ENCODE measurements around the gene SLC35E3.

The SLC35E3 gene

DNA sequence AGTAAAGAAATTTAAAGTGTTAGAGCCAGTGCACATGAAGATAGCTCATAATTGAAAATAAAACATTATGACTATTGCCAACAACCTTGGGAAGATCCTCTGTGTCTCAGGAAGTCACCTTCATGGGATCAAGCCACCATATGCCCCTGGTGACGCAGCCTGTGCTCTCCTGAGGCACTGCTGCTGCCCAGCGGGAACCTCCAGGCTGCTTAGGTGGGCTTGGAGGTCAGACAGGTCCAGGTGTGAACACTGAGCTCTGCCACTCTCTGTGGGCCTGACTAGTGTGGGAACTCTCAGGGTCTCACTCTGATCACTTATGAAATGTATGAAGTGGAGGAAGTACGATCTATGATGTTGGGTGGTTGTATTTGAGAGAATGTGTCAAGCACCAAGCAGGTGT lies 16.7 kb downstream of the SLC35E3 start:
- no peak overlapping the region for H3K4me3 ChIP-seq (ENCODE audit: low read depth, low read length)
- TF ChIP-seq CTCF (IDR thresholded peaks at IDR 0.05; ENCODE audit: low read depth, low read length, missing control alignments) = no peak
- no peak for DNase-seq
- H3K36me3 ChIP-seq (replicated peaks) = peaks cover 11% of the 10 kb centered on the region
- H3K27me3 ChIP-seq (replicated peaks) = no peaks in the 10 kb centered on the region
- no peak overlapping the region for H3K27ac ChIP-seq
- in situ Hi-C loops (cut with HindIII; ENCODE audit: low pct_ligation_motif_present, low sequenced_read_pairs) = no loop called here

DNA sequence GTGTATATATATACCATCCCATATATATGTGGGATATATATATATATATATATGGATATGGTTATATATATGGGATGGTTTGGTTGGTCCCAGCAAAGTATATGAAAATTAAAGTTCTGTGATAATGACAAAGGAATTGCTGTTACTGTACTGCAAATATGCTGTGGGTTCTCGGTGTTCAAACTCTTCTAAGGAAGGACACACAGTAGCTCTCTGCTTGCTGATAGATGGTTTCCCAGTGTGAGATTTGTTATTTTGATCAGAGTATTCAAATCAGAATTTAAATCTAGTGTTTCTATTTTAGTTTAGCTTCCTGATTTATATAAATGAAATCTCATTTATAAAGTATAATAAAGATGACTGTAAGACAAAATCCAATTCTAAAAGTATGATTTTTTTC lies 19.7 kb downstream of the SLC35E3 start:
- Histone ChIP-seq H3K27me3 (replicated peaks) (no peaks in the 10 kb centered on the region), H3K27ac (no peak overlapping the region), H3K4me3 (ENCODE audit: low read depth, low read length) (no peak overlapping the region), H3K36me3 (replicated peaks) (peaks cover 7% of the 10 kb centered on the region)
- no peak for TF ChIP-seq CTCF (IDR thresholded peaks at IDR 0.05; ENCODE audit: low read depth, low read length, missing control alignments)
- no peak for DNase-seq
- in situ Hi-C loops (cut with HindIII; ENCODE audit: low pct_ligation_motif_present, low sequenced_read_pairs) = no loop called here

- Histone ChIP-seq H3K27ac (no peak overlapping the region), H3K27me3 (replicated peaks) (no peaks in the 10 kb centered on the region), H3K4me3 (ENCODE audit: low read depth, low read length) (no peak overlapping the region), H3K36me3 (replicated peaks) (peaks cover 4% of the 10 kb centered on the region)
- in situ Hi-C loops (cut with HindIII; ENCODE audit: low pct_ligation_motif_present, low sequenced_read_pairs) = no loop called here
- no peak for DNase-seq
- TF ChIP-seq CTCF (IDR thresholded peaks at IDR 0.05; ENCODE audit: low read depth, low read length, missing control alignments) = no peak
Observed at GRCh38 chr12:68766646-68767045, 20.7 kb downstream of the SLC35E3 start.

- in situ Hi-C loops (cut with HindIII; ENCODE audit: low pct_ligation_motif_present, low sequenced_read_pairs) = no loop called here
- H3K36me3 ChIP-seq (replicated peaks) = peaks cover 4% of the 10 kb centered on the region
- no peaks in the 10 kb centered on the region for H3K27me3 ChIP-seq (replicated peaks)
- no peak for DNase-seq
- no peak for TF ChIP-seq CTCF (IDR thresholded peaks at IDR 0.05; ENCODE audit: low read depth, low read length, missing control alignments)
- no peak overlapping the region for H3K27ac ChIP-seq
- no peak overlapping the region for H3K4me3 ChIP-seq (ENCODE audit: low read depth, low read length)
Observed at GRCh38 chr12:68767191-68767590, 21.2 kb downstream of the SLC35E3 start.

DNA sequence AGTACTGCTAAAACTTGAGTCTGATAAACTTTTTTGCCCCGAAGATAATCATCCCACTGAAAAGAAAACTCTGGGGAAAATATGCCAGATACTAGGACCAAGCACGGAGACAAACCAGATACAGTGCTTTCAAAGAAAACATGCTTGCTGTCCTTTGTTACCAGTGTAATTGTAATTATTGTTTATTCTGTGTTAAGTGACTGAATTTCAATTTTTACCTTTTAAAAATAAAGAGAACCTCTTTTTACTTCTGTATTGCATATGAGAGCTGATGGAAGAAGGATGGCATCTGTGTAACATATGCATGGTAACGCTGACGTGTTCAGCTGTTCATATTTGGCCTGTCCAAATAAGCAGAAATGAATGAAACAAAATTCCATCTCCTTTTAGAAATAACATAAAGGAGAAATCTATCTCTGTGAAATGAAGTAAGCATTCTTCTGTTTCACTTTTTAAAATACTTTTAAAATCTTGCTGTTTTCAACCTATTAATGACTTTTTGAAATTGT lies 22.5 kb downstream of the SLC35E3 start:
- in situ Hi-C loops (cut with HindIII; ENCODE audit: low pct_ligation_motif_present, low sequenced_read_pairs) = no loop called here
- Histone ChIP-seq H3K27me3 (replicated peaks) (no peaks in the 10 kb centered on the region), H3K27ac (no peak overlapping the region), H3K36me3 (replicated peaks) (peaks cover 4% of the 10 kb centered on the region), H3K4me3 (ENCODE audit: low read depth, low read length) (no peak overlapping the region)
- no peak for TF ChIP-seq CTCF (IDR thresholded peaks at IDR 0.05; ENCODE audit: low read depth, low read length, missing control alignments)
- DNase-seq = no peak

GRCh38 chr12:68769941-68770340 lies 24.0 kb downstream of the SLC35E3 start:
- Histone ChIP-seq H3K27ac (no peak overlapping the region), H3K27me3 (replicated peaks) (no peaks in the 10 kb centered on the region), H3K4me3 (ENCODE audit: low read depth, low read length) (no peak overlapping the region), H3K36me3 (replicated peaks) (peaks cover 2% of the 10 kb centered on the region)
- TF ChIP-seq CTCF (IDR thresholded peaks at IDR 0.05; ENCODE audit: low read depth, low read length, missing control alignments) = no peak
- no peak for DNase-seq
- in situ Hi-C loops (cut with HindIII; ENCODE audit: low pct_ligation_motif_present, low sequenced_read_pairs) = no loop called here
